LNCAP (cell line): Measurements from ENCODE around the gene CMAS.

ENCODE experiments used
- CTCF ChIP-seq: fragments of 450-650 bp; IDR thresholded peaks from 2 replicates; pipeline ENCODE4 v1.5.1; 2017; ENCODE audit warnings: mild to moderate bottlenecking

CMAS gene

DNA sequence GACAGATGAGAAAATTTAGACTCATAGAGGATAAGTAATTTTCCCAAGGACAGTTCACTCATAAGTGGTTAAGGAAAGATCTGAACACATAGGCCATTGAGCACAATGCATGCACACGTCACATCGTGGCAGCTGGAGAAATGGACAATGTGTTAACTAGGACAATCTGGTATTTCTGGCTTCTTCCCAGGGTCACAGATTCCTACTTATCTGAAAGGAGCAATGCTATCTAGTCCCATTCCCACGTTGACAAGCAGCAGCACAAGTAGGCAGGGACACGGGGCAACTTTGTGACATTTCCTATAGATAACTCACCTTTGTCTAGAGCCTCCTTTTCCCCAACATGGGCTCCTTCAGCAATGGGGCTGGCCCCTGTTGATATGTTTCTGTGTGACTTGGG lies 6.7 kb upstream of the CMAS start:
- TF ChIP-seq CTCF = no peak

GRCh38 chr12:22042976-22043669 lies 2.9 kb upstream of the CMAS start:
- TF ChIP-seq CTCF = no peak

DNA sequence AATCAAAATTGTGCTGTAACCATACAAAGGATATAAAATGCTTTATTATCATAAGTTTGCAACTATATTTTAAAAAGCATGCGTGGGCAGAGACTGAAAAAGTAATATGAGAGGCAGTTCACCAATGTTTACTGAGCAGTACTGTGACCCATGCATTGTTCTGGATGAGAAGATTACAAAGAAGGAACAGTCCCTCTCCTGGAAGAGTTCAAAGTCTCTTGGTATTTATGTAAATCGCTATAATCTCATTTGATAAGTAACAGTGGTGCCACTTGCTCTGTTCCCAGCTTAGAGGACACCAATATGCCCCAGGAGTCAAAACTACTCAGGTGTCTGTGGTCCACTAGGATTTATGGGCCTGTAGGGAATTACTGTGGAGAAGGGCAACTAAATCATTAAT lies 2.1 kb upstream of the CMAS start:
- no peak for TF ChIP-seq CTCF

GRCh38 chr12:22044391-22044790 lies 1.6 kb upstream of the CMAS start:
- TF ChIP-seq CTCF = no peak

GRCh38 chr12:22046968-22047390 lies 961 bp downstream of the CMAS start:
- TF ChIP-seq CTCF = no peak

DNA sequence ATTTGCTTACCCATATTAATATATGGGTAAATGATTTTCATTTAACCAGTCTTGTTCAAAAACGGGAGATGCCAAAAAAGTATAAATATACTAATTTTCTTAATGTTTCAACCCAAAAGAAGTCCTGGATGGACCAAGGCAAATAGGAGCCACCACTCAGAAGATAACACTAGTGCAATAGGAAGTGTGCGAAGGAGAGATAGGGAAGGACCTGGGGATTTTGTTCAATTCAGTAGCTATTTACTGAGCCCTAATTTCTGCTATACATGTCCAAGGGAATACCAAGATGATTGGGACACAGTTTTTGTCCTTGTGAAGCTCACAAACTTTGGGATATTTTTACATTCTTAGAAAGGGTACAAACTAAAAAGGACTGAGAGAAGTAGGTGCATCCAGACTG lies 1.5 kb downstream of the CMAS start:
- no peak for TF ChIP-seq CTCF

GRCh38 chr12:22048351-22049041 lies 2.5 kb downstream of the CMAS start:
- no peak for TF ChIP-seq CTCF
